Suprapubic skin (tissue), 4 donors: ENCODE results near the gene SAMD13. TPM values are rescaled to one million over a fixed set of nuclear protein-coding genes. Genes with fewer than 3 reads are reported as not detected.

Experiments used
- DNase-seq, 2 donors: peaks; one replicate each; pipeline ENCODE4 v3.0.0-alpha.2; 2019; ENCODE audit warnings: low spot score in 2 of 2
- H3K27ac ChIP-seq: fragments of 200-600 bp; sonication (generic); one replicate; pipeline ENCODE4 v1.5.1; 2019
- H3K27me3 ChIP-seq: fragments of 200-600 bp; sonication (generic); one replicate; pipeline ENCODE4 v1.5.1; 2019
- H3K36me3 ChIP-seq: fragments of 200-600 bp; sonication (generic); one replicate; pipeline ENCODE4 v1.5.1; 2019
- H3K4me1 ChIP-seq: fragments of 200-600 bp; sonication (generic); one replicate; pipeline ENCODE4 v1.5.1; 2019
- H3K4me3 ChIP-seq: fragments of 200-600 bp; sonication (generic); one replicate; pipeline ENCODE4 v1.5.1; 2019; ENCODE audit warnings: mild to moderate bottlenecking
- H3K9me3 ChIP-seq: fragments of 200-600 bp; sonication (generic); one replicate; pipeline ENCODE4 v1.5.1; 2019
- EP300 ChIP-seq: sonication (generic); formaldehyde crosslinking; IDR thresholded peaks from one replicate; pipeline ENCODE4 v1.6.1; 2017; ENCODE audit warnings: antibody characterized with exemption
- POLR2A ChIP-seq, 2 donors: fragments of 450-650 bp; IDR thresholded peaks; one replicate each; pipeline ENCODE4 v1.6.1; 2017; ENCODE audit warnings: antibody characterized with exemption in 2 of 2, mild to moderate bottlenecking in 2 of 2, moderate library complexity in 2 of 2
- POLR2AphosphoS5 ChIP-seq, 3 donors: sonication (generic); formaldehyde crosslinking; IDR thresholded peaks; one replicate each; pipeline ENCODE4 v1.6.1; 2017; ENCODE audit warnings: antibody characterized with exemption in 3 of 3
- WGBS: methylation state at CpG from one replicate; pipeline ENCODE4 v1.1.5; 2018; 5-methylcytosine and 5-hydroxymethylcytosine counted together
- total RNA-seq, 4 donors: library from RNA; depleted of rRNA; stranded (reverse); fragments of >200 nt; gene quantifications; one replicate each; pipeline ENCODE4 v1.1.0, GENCODE V29; 2016
- TF ChIP-seq, protein P1 (sequence below), 2 donors: fragments of 200-600 bp in 1 of 2; fragments of 450-650 bp in 1 of 2; sonication (generic) in 1 of 2; IDR thresholded peaks; one replicate each; pipeline ENCODE4 v1.5.1; 2016 to 2019; ENCODE audit warnings: antibody characterized with exemption in 2 of 2, mild to moderate bottlenecking in 1 of 2, moderate library complexity in 1 of 2

Gene SAMD13
- total RNA-seq, 4 donors from 2014 or later = 0.89 to 2.9 (median 1.5) TPM

DNA sequence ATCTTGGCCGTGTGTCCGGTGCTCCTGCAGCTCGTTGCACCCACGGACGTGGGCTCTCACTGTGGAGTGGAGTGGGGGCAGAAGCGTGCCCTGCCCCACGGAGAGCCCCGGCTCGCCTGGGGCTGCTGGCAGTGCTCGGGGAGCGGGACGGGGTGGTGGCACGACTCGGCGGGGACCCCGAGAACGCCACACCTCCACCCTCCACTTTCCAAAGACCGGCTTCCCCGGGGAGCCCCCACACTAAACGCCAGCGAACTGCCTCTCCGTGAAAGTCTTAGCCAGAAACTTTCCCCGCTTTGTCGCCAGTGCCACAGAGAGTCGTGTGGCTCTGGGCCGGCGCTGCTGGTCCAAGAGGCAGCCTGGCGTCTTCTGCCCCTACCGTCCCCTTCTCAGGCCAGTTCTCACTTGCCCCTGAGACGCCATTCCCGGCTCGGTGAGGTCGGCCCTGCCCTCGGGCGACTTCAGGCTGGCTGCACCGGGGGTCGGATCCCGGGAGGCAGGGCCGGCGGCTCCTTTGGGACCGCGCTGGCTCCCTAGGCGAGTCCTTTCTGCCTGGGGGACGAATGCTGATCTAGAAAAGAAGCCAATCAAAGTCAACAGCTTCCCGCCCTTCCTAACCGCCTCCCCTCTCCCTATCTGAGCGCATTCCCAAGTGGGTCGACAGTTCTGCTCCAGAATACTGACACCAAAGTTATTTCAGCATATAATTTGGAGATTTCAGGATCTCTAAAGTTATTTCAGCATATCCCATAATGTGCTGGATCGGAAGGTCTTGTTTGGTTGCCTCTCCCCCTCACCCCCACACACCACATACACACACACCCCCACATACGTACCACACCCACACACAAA lies 2.6 kb upstream of the SAMD13 start:
- Histone ChIP-seq H3K4me3 (peak overlapping the region; percentile 72), H3K36me3 (no peaks in the 10 kb centered on the region), H3K9me3 (peaks cover 5% of the 10 kb centered on the region), H3K27me3 (no peaks in the 10 kb centered on the region), H3K4me1 (peaks cover 49% of the 10 kb centered on the region), H3K27ac (peak overlapping the region; percentile 84)
- DNase-seq = peak; percentile 69 to 82
- 4% methylated on average over 12 of the region's 50 CpGs for WGBS
- TF ChIP-seq POLR2A (IDR thresholded peaks at IDR 0.05) (peak in 1 of 2 donors; percentile 19), EP300 (no peak)
- TF ChIP-seq, protein P1, sequence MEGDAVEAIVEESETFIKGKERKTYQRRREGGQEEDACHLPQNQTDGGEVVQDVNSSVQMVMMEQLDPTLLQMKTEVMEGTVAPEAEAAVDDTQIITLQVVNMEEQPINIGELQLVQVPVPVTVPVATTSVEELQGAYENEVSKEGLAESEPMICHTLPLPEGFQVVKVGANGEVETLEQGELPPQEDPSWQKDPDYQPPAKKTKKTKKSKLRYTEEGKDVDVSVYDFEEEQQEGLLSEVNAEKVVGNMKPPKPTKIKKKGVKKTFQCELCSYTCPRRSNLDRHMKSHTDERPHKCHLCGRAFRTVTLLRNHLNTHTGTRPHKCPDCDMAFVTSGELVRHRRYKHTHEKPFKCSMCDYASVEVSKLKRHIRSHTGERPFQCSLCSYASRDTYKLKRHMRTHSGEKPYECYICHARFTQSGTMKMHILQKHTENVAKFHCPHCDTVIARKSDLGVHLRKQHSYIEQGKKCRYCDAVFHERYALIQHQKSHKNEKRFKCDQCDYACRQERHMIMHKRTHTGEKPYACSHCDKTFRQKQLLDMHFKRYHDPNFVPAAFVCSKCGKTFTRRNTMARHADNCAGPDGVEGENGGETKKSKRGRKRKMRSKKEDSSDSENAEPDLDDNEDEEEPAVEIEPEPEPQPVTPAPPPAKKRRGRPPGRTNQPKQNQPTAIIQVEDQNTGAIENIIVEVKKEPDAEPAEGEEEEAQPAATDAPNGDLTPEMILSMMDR (IDR thresholded peaks at IDR 0.05) = no peak

DNA sequence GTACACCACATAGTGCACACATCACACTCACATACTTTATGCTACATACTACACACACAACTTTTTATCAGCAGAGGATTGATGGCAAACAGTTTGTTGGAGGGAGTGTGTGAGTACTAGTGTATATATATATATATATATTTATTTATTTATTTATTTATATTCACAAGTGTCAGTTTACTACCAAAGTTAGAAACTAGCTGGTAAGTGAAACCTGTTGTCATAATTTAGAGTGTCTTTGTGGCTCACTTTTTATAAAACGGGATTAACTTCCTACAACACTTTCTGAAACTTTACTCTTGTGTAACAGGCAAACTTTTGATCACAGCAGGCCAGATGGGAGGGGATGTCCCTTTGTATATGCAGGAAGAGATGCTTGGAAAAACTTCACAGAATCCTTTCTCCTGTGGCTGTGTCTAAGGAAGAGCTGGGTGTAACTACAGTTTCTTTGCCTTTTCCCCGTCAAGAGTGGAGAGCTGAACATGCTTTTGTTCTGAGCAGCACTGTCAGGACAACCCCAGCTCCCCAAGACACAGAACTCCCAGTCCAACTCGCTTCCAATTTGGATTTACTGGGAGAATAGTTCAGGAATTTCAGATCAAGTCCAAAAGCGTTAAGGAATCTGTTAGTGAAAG lies 1.9 kb upstream of the SAMD13 start:
- DNase-seq = no peak
- no peaks in the 10 kb centered on the region for H3K27me3 ChIP-seq
- peaks cover 5% of the 10 kb centered on the region for H3K9me3 ChIP-seq
- H3K27ac ChIP-seq = peak overlapping the region; percentile 84
- H3K4me1 ChIP-seq = peaks cover 49% of the 10 kb centered on the region
- no peaks in the 10 kb centered on the region for H3K36me3 ChIP-seq
- WGBS = 26% methylated on average over 4 of the region's 4 CpGs
- H3K4me3 ChIP-seq = peak overlapping the region; percentile 72
- TF ChIP-seq, protein P1 (IDR thresholded peaks at IDR 0.05) = no peak

DNA sequence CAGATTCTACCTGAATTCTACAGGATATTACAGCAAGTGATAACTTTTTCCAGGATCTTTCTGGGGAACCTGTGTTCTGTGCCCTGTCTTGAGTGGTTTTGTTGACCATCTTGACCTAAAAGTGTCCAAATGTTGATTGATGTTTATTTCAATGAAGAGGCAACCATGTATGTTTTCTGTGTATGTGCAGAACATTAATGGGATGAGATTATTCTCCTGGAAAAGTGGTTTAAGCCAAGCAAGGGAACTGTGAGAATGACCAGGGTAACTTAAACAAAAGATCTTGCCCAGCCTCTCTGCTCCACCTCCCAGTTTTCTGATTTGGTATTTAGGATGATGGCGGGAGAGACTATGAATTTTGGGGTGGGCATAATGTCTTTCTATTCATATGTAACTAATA lies 1.0 kb upstream of the SAMD13 start:
- Histone ChIP-seq H3K9me3 (peaks cover 5% of the 10 kb centered on the region), H3K36me3 (no peaks in the 10 kb centered on the region), H3K4me3 (no peak overlapping the region), H3K27me3 (no peaks in the 10 kb centered on the region), H3K27ac (peak overlapping the region; percentile 84), H3K4me1 (peaks cover 49% of the 10 kb centered on the region)
- no peak for DNase-seq
- whole genome bisulfite sequencing = 82% methylated on average over 1 of the region's 1 CpG
- TF ChIP-seq EP300 = no peak
- TF ChIP-seq, protein P1 (IDR thresholded peaks at IDR 0.05) = no peak
- TF ChIP-seq POLR2AphosphoS5 (IDR thresholded peaks at IDR 0.05) = no peak
- TF ChIP-seq POLR2A (IDR thresholded peaks at IDR 0.05) = no peak

DNA sequence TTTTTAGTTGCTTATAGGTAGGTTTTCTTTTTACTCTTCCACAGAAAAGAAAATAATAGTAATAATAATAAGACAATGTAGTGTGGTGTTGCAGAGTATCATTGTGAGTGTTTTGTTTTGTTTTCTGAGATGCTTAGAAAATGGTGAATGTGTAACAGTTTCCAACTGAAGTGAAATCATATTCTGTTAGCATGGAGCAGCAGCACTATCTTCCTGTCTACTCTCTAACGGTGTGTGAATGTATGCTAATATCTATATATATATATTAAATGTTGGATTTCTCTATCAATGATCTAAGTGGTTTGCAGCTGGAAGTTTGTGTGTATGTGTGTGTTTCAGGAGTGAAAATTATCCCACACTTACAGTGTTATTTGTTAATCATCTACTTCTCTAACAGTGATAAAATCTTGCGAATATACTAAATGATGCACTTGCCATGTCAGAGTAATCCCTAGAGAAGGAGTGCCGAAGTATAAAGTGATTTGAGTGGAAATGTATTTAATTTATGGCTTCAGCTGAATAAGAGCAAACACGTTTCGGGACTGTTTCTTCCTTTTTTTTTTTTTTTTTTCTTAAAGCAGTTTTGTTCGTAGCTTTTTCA lies 377 bp downstream of the SAMD13 start:
- DNase-seq = no peak
- H3K4me3 ChIP-seq = peak overlapping the region; percentile 37

More for the DNA sequence above, 377 bp downstream of the SAMD13 start:
- peak overlapping the region; percentile 35 for H3K27ac ChIP-seq
- WGBS = 11% methylated on average over 6 of the region's 6 CpGs
- H3K9me3 ChIP-seq = no peaks in the 10 kb centered on the region
- no peaks in the 10 kb centered on the region for H3K36me3 ChIP-seq
- H3K4me1 ChIP-seq = peaks cover 49% of the 10 kb centered on the region
- no peak for TF ChIP-seq POLR2A (IDR thresholded peaks at IDR 0.05)
- no peak for TF ChIP-seq POLR2AphosphoS5 (IDR thresholded peaks at IDR 0.05)
- TF ChIP-seq, protein P1 (IDR thresholded peaks at IDR 0.05) = no peak
- no peak for TF ChIP-seq EP300
- no peaks in the 10 kb centered on the region for H3K27me3 ChIP-seq
